ENCODE data around the gene ANP32A.

The ANP32A gene

DNA sequence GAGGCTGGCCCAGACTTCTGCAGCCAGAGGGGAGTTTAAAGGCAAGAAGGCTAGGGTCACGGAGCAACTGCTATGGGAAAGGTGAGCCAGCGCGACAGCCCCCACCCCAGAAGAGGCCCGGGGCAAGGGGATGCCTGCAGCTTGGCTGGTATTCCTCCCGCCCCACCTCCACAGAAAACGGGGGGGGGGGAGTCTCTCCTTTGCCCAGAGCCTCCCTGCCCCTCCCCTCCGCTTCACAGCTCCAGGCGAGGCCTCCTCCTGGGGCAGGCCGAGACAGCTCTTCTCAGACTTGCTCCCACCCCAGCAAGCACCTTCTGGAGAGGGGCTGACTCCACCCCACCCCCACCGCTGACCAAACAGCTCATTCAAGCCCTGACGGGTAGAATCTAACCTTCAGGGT is 13.4 kb downstream of the ANP32A start:
- H3K4me3 ChIP-seq (ENCODE audit: low read length): no peak overlapping the region
- TF ChIP-seq, protein P1, sequence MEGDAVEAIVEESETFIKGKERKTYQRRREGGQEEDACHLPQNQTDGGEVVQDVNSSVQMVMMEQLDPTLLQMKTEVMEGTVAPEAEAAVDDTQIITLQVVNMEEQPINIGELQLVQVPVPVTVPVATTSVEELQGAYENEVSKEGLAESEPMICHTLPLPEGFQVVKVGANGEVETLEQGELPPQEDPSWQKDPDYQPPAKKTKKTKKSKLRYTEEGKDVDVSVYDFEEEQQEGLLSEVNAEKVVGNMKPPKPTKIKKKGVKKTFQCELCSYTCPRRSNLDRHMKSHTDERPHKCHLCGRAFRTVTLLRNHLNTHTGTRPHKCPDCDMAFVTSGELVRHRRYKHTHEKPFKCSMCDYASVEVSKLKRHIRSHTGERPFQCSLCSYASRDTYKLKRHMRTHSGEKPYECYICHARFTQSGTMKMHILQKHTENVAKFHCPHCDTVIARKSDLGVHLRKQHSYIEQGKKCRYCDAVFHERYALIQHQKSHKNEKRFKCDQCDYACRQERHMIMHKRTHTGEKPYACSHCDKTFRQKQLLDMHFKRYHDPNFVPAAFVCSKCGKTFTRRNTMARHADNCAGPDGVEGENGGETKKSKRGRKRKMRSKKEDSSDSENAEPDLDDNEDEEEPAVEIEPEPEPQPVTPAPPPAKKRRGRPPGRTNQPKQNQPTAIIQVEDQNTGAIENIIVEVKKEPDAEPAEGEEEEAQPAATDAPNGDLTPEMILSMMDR (conservative IDR thresholded peaks at IDR 0.05; ENCODE audit: low read depth, low read length): no peak
- DNase-seq (ENCODE audit: low read depth): no peak

DNA sequence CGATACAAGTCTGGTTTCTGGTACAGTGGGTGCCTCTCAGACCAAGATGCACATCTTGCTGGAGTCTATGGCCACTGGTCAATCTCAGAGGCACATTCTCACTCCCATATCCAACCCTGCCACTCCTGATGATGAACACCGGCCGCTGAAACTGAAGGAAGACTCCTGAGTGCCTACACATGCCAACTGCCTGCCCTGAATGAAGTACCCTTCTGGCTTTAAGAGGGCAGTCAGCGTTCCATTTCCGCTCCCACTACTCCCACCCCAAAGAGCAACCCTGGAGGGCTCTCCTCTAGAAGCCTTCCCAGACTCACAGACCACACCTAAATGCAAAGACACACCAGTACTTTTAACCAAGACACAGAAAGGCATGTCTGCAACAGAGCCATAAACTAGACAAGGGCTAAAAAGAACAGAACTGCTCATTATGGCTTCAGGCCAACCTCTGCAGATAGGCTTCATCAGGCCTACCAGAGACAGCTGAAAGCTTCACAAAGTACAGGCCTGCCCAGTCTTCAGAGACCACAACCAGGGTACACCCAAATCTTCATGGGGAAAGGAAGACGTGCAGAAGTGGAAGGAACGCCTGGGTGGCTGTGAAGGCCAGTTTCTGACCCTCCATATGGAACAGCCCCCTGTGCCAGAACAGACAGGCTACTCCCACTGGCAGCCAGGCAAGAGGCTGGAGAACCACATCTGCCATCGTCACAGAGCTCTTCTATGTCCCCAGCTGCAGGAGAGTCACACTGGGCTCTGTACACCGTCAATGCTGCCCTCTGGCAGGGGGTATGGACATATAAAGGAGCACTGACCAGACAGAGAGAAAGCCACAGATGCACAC is 14.3 kb downstream of the ANP32A start:
- no peak overlapping the region for H3K4me3 ChIP-seq (ENCODE audit: low read length)
- no peak for DNase-seq (ENCODE audit: low read depth)
- TF ChIP-seq, protein P1 (conservative IDR thresholded peaks at IDR 0.05; ENCODE audit: low read depth, low read length): no peak

DNA sequence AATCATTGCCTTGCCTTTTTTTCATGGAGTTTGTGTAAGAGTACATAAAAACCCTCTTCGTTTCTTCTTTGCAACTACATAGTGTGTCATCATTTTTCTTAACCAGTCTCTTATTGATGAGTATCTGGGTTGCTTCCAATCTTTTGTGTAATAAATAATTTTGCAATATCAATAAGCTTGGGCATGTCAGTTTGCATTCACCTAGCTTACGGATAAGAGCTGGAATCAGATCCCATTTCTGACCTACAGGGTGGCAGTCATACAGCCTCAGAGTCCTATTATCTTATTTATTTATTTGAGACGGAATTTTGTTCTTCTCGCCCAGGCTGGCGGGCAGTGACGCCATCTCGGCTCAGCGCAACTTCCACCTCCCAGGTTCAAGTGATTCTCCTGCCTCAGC is 18.3 kb downstream of the ANP32A start:
- no peak overlapping the region for H3K4me3 ChIP-seq (ENCODE audit: low read length)
- no peak for DNase-seq (ENCODE audit: low read depth)
- TF ChIP-seq, protein P1 (conservative IDR thresholded peaks at IDR 0.05; ENCODE audit: low read depth, low read length): no peak

DNA sequence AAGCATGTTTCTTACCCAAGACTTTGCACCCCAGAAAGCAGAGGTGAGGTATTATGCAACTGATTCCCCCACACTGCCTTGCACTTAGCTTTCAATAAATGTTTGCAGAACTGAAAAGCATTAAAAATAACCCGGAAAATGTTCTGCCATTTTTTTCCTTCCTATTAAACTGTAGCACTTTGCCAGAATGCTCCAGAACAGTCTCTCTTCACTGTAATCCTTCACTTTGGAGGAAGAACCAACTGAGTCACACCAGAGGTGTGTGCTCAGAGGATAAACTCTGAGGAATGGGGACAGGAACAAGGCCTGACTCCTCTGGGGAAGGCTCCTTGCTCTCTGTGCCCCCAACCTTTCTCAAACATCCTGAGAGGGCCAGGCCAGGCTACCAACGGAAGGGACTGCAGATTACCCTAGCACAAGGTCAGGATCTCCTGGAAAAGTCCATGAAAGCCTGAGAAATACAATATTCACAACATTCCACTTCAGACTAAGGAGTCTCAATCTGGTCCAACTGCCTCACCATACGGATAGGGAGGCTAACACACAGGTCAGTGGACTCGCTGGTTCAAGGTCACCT is 19.0 kb downstream of the ANP32A start:
- DNase-seq (ENCODE audit: low read depth): no peak
- TF ChIP-seq, protein P1 (conservative IDR thresholded peaks at IDR 0.05; ENCODE audit: low read depth, low read length): no peak
- H3K4me3 ChIP-seq (ENCODE audit: low read length): no peak overlapping the region

DNA sequence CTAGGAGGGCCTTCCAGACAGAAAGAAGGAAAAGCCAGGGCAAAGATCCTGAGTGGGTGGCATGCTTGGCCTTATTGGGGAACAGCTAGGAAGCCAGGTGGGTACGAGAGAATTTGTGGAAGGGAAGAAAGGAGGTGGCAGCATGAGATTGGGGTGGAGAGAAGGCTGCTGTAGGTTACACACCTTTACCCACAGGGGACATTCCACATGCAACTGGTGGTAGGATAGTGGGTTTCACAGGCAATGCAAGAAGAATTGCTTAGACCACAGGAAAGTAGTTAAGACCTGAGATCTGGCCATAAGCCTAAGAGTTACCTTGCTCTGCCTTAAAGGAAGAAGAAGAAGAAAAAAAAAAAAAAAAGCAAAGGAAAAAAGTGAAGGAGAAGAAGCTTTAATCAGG is 19.8 kb downstream of the ANP32A start:
- no peak for DNase-seq (ENCODE audit: low read depth)
- H3K4me3 ChIP-seq (ENCODE audit: low read length): no peak overlapping the region
- TF ChIP-seq, protein P1 (conservative IDR thresholded peaks at IDR 0.05; ENCODE audit: low read depth, low read length): no peak

DNA sequence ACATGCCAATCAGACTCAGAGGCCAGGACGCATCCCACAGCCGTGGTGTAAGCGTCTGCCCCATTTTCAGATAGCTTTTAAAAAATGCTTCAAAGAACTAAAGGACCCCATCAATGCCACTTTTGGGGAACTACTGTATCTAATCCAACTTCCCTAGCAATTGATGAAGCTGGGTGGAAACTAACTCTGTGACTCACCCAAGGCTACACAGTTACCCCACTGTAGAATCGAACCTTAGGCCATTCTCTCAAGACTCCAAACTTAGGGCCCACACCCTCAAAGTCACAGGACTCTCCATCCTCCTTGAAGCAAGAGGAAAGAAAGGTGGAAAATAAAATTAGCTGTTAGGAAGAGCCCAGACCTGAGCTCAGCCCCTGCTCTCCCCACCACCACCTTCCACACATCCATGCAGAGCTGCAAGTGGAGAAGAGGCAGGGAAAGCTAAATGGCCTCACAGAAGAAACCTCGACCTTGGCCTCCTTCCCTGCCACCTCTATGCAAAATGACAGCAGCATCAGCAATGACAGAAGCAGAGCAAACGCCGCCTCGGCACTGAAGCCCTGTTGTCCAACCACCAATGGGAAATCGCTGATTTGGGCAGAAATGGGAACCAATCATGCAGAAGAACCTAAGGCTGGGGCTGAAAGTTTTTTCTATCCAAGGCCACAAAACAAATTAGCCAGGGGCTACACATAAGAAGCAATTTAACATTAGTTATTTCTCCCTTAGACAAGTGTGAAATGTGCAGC is 22.2 kb downstream of the ANP32A start:
- H3K4me3 ChIP-seq (ENCODE audit: low read length): no peak overlapping the region
- TF ChIP-seq, protein P1 (conservative IDR thresholded peaks at IDR 0.05; ENCODE audit: low read depth, low read length): no peak
- no peak for DNase-seq (ENCODE audit: low read depth)

Measured in retinal pigment epithelial cell (primary cell).